Activated B cell treated with CpG ODN at 0.5 μM for 24 hours (primary cell): ENCODE measurements around the gene NSUN7. TPM values are rescaled to one million over a fixed set of nuclear protein-coding genes. Genes with fewer than 3 reads are reported as not detected.

ENCODE experiments used
- ATAC-seq: fragments of 200-7000 bp; cut with Tn5 transposase; one replicate; pipeline ENCODE4 v1.10.0; 2021; ENCODE audit warnings: low read depth, mild to moderate bottlenecking, moderate library complexity
- CTCF ChIA-PET: fragments of 350-600 bp; sonication (Branson Sonifier 250); formaldehyde crosslinking; loops from one replicate; lab custom pipeline; 2021; ENCODE audit warnings: antibody characterized with exemption; lab: Charles Lee
- POLR2A ChIA-PET: fragments of 350-600 bp; sonication (Branson Sonifier 250); formaldehyde crosslinking; loops from one replicate; lab custom pipeline; 2021; ENCODE audit warnings: antibody characterized with exemption; lab: Charles Lee
- DNase-seq: peaks from one replicate; pipeline ENCODE4 v3.0.0; 2022
- H3K27ac Mint-ChIP-seq: one replicate; pipeline ENCODE4 v1.8.0; 2020; ENCODE audit warnings: mixed read lengths
- H3K27me3 Mint-ChIP-seq: one replicate; pipeline ENCODE4 v1.8.0; 2021; ENCODE audit warnings: mixed read lengths
- H3K36me3 Mint-ChIP-seq: one replicate; pipeline ENCODE4 v1.8.0; 2021; ENCODE audit warnings: low read depth, mixed read lengths
- H3K4me1 Mint-ChIP-seq: one replicate; pipeline ENCODE4 v1.8.0; 2021; ENCODE audit warnings: mixed read lengths
- H3K4me3 Mint-ChIP-seq: one replicate; pipeline ENCODE4 v1.8.0; 2020; ENCODE audit warnings: mild to moderate bottlenecking, mixed read lengths
- H3K9me3 Mint-ChIP-seq: one replicate; pipeline ENCODE4 v1.8.0; 2020; ENCODE audit warnings: mixed read lengths
- intact Hi-C: fragments of 100-400 bp; cut with micrococcal nuclease; formaldehyde crosslinking; loops from one replicate; pipeline ENCODE4 v1.15.1; 2024
- total RNA-seq: library from RNA; stranded (reverse); gene quantifications from 2 replicates; pipeline ENCODE4 v1.2.3, GENCODE V29; 2022
- TF ChIP-seq, protein P1 (sequence below): fragments of 200-600 bp; IDR thresholded peaks from one replicate; pipeline ENCODE4 v1.8.0; 2022; ENCODE audit warnings: antibody characterized with exemption, mild to moderate bottlenecking

Gene NSUN7
- total RNA-seq, 1 donor from 2014 or later, result 1.6 TPM

DNA sequence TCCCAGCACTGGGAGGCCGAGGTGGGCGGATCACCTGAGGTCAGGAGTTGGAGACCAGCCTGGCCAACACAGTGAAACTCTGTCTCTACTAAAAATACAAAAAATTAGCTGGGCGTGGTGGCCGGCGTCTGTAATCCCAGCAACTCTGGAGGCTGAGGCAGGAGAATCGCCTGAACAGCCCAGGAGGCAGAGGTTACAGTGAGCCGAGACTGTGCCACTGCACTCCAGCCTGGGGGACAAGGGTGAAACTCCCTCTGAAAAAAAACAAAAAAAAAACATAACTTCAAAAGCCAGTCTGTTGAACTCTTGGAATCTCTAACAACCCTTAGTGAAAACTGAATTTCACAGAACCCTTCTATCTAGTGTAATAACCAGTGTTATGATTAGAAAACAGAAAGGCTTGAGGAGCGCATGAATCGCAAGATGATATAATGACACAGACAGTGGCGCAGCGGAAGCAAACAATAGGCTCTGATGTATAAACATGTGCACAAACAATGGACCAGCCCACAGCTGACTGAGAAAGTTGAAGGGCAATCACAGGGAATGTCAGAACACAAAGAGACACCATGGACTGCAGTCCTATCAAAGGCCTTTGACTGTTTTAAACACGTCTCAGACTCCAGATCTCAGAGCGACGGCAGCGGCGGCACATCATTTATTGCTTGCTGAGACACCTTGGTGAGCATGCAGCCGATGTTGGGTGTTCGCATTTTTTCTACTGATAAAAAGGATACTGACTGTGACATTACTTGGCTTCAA is 81.6 kb downstream of the NSUN7 start:
- Mint-ChIP-seq H3K27ac (no peak overlapping the region), H3K4me1 (no peaks in the 10 kb centered on the region), H3K9me3 (peaks cover 5% of the 10 kb centered on the region), H3K27me3 (no peaks in the 10 kb centered on the region), H3K4me3 (no peak overlapping the region), H3K36me3 (no peaks in the 10 kb centered on the region)
- TF ChIP-seq, protein P1, sequence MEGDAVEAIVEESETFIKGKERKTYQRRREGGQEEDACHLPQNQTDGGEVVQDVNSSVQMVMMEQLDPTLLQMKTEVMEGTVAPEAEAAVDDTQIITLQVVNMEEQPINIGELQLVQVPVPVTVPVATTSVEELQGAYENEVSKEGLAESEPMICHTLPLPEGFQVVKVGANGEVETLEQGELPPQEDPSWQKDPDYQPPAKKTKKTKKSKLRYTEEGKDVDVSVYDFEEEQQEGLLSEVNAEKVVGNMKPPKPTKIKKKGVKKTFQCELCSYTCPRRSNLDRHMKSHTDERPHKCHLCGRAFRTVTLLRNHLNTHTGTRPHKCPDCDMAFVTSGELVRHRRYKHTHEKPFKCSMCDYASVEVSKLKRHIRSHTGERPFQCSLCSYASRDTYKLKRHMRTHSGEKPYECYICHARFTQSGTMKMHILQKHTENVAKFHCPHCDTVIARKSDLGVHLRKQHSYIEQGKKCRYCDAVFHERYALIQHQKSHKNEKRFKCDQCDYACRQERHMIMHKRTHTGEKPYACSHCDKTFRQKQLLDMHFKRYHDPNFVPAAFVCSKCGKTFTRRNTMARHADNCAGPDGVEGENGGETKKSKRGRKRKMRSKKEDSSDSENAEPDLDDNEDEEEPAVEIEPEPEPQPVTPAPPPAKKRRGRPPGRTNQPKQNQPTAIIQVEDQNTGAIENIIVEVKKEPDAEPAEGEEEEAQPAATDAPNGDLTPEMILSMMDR, result no peak
- DNase-seq (no peak), ATAC-seq (no peak)
- ChIA-PET CTCF (no interaction called here), POLR2A (no interaction called here)
- intact Hi-C loops, result no loop called here

DNA sequence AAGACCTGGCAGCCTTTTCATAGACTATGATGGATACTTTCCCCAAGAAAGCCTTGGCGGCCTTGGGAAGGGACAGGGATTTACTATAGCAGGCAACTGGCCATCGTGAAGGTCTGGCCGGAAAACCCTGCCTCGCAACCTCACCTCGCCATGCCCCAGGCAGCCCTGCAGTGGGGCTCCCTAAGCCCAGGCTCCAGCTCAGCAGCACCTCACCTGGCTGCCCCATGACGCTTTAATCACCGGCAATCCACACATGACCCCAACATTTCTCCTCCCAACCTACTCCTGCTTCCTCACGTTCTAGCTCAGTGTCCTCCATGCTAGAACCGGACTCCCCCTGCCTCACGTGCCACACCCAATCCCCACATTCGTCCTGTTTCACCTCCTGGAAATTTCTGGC is 82.4 kb downstream of the NSUN7 start:
- ChIA-PET POLR2A (no interaction called here), CTCF (no interaction called here)
- no peak overlapping the region for H3K27ac Mint-ChIP-seq

DNA sequence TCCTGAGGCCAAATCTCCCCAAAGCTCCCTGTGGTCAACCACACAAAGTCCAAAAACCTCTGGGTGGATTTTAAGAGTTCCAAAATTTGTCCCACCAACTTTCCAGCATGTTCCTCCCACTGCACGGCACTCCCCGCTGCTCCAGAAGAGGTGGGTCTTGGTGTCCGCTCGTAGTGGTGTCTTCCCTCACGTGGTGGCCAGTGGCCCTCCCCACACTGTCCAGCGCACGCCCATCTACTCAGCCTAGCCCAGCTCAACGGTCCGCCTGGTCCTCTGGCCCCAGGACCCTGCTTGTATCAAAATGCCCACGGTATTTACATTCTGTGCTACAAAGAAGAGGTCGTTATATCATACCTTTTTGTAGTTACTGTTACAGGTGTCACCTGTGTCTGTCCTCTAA is 83.5 kb downstream of the NSUN7 start:
- ChIA-PET POLR2A (no interaction called here), CTCF (no interaction called here)
- no peaks in the 10 kb centered on the region for H3K36me3 Mint-ChIP-seq
- intact Hi-C loops, result no loop called here
- no peak overlapping the region for H3K4me3 Mint-ChIP-seq
- H3K27me3 Mint-ChIP-seq, result no peaks in the 10 kb centered on the region
- TF ChIP-seq, protein P1, result no peak
- H3K9me3 Mint-ChIP-seq, result peaks cover under 1% of the 10 kb centered on the region
- no peak for ATAC-seq
- H3K27ac Mint-ChIP-seq, result no peak overlapping the region
- no peaks in the 10 kb centered on the region for H3K4me1 Mint-ChIP-seq
- DNase-seq, result no peak

More for the DNA sequence above, 82.4 kb downstream of the NSUN7 start:
- H3K4me1 Mint-ChIP-seq, result no peaks in the 10 kb centered on the region
- no peaks in the 10 kb centered on the region for H3K36me3 Mint-ChIP-seq
- ATAC-seq, result no peak
- peaks cover 5% of the 10 kb centered on the region for H3K9me3 Mint-ChIP-seq
- no peaks in the 10 kb centered on the region for H3K27me3 Mint-ChIP-seq
- H3K4me3 Mint-ChIP-seq, result no peak overlapping the region
- intact Hi-C loops, result no loop called here
- TF ChIP-seq, protein P1, result no peak
- DNase-seq, result no peak

DNA sequence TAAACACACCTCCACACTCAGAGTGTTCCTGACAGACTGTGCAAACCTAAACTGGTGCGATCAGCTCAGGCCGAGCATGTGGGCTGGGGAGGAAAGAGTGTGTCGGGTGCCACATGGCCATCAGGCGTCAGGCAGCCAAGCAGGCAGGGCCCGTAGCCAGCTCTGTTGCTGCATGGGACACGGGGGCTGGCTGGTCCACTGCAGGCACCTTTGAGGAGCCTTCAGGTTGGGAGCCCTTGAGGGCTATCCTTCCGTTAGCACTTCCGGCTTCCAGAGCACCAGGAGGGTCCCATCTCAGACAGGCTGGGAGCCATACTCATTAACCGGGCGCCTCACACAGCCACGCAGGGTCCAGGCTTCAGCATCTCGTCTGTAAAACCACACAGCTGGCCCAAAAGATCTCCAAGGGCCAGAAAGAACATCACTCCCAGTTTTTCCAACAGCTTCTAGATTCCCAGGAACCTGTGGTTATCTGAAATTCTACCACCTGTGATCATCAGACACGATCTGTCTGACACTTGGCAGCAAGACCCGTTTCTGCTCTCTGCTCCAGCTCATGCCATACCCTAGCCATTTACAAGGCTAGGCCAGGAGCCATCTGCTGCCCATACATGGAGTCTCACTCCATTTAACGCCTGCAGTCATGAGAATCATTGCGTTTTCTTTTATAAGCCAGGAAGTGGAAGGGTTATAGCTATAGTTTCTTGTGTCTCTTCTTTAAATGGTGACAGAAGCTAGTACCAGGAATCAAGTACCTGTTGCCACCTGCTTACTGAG is 87.5 kb downstream of the NSUN7 start:
- peaks cover 26% of the 10 kb centered on the region for H3K4me1 Mint-ChIP-seq
- ATAC-seq (no peak), DNase-seq (no peak)
- no peak overlapping the region for H3K4me3 Mint-ChIP-seq
- TF ChIP-seq, protein P1, result no peak
- no peaks in the 10 kb centered on the region for H3K27me3 Mint-ChIP-seq
- H3K27ac Mint-ChIP-seq, result no peak overlapping the region
- H3K9me3 Mint-ChIP-seq, result no peaks in the 10 kb centered on the region
- CTCF ChIA-PET, result interaction anchor here (1.6 kb wide), 1 partner anchor 60 kb away, joined by 4 read pairs; no protein-coding TSS in a partner anchor
- intact Hi-C loops, result no loop called here
- POLR2A ChIA-PET, result no interaction called here
- H3K36me3 Mint-ChIP-seq, result no peaks in the 10 kb centered on the region

DNA sequence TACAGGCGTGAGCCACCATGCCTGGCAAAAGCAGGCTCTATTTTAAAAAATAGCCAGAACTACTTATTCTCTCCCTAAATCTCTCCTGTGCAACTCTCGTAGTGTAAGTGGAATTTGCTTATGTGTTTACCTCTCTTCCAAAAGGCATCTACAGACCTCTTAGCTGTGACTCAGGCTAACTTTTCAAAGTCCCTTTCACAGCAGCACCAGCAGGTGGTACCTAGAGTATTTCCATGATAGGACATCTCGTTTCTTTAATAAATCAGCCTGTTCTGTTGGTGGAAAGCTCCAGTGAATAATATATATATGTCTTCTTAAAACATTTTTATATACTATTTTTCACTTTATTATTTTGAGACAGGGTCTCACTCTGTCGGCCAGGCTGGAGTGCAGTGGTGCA is 89.0 kb downstream of the NSUN7 start:
- ChIA-PET CTCF (interaction anchor here (0.9 kb wide), 1 partner anchor 58 kb away, joined by 3 read pairs; no protein-coding TSS in a partner anchor), POLR2A (no interaction called here)
- no peak for DNase-seq
- Mint-ChIP-seq H3K27me3 (no peaks in the 10 kb centered on the region), H3K9me3 (no peaks in the 10 kb centered on the region), H3K27ac (no peak overlapping the region), H3K4me3 (no peak overlapping the region), H3K4me1 (peaks cover 35% of the 10 kb centered on the region), H3K36me3 (no peaks in the 10 kb centered on the region)
- intact Hi-C loops, result no loop called here
- TF ChIP-seq, protein P1, result no peak
- no peak for ATAC-seq
